Measurements from ENCODE around the gene BTBD9.

DNA sequence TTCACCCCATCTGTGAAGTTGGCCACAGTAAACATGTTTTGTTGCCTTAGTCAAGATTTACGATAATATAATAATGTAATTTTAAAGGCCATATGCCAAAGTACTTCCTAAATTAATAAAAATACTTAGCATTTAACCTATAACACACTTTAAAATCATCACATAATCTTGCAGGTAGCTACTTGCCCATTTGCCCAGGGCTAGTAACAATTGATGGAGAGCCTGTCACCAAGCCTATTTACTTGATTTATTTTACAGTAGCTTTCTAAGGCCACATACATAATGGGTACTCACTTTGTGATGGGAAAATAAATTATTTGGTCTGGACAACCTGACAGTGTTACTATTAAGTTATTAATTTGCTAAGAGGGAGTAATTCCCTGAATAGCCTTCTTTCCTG is 14.5 kb downstream of the BTBD9 start:
- TF ChIP-seq, protein P1, sequence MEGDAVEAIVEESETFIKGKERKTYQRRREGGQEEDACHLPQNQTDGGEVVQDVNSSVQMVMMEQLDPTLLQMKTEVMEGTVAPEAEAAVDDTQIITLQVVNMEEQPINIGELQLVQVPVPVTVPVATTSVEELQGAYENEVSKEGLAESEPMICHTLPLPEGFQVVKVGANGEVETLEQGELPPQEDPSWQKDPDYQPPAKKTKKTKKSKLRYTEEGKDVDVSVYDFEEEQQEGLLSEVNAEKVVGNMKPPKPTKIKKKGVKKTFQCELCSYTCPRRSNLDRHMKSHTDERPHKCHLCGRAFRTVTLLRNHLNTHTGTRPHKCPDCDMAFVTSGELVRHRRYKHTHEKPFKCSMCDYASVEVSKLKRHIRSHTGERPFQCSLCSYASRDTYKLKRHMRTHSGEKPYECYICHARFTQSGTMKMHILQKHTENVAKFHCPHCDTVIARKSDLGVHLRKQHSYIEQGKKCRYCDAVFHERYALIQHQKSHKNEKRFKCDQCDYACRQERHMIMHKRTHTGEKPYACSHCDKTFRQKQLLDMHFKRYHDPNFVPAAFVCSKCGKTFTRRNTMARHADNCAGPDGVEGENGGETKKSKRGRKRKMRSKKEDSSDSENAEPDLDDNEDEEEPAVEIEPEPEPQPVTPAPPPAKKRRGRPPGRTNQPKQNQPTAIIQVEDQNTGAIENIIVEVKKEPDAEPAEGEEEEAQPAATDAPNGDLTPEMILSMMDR (IDR thresholded peaks at IDR 0.05; ENCODE audit: extremely low read depth in 1 of 2, insufficient read depth in 1 of 2, low read depth in 1 of 2, low read length in 2 of 2) = no peak
- TF ChIP-seq POLR2A (IDR thresholded peaks at IDR 0.05; ENCODE audit: low read depth, low read length) = no peak
- TF ChIP-seq, protein P2, sequence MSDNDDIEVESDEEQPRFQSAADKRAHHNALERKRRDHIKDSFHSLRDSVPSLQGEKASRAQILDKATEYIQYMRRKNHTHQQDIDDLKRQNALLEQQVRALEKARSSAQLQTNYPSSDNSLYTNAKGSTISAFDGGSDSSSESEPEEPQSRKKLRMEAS (IDR thresholded peaks at IDR 0.05; ENCODE audit: insufficient read depth, insufficient read length) = no peak

Measured in endothelial cell of umbilical vein (primary cell).